HG03354 (cell line): ENCODE measurements around the gene PPP1R26.
"Not testable (repeated sequence)": the region's sequence is repeated elsewhere in the genome, so short reads cannot be mapped to it uniquely, and the experiment has no call there.

Experiments
- ATAC-seq: cut with Tn5 transposase; IDR thresholded peaks from one replicate; pipeline ENCODE4 v1.9.1; 2021; ENCODE audit warnings: mild to moderate bottlenecking; ENCODE audit not compliant: unreplicated experiment, poor library complexity, severe bottlenecking

Gene PPP1R26

GRCh38 chr9:135479469-135480052 lies at the start of gene PPP1R26:
PPP1R26 (plus strand) TSS chr9:135479782; CDS start chr9:135484511, 4,729 bp downstream.
- ATAC-seq: no peak

DNA sequence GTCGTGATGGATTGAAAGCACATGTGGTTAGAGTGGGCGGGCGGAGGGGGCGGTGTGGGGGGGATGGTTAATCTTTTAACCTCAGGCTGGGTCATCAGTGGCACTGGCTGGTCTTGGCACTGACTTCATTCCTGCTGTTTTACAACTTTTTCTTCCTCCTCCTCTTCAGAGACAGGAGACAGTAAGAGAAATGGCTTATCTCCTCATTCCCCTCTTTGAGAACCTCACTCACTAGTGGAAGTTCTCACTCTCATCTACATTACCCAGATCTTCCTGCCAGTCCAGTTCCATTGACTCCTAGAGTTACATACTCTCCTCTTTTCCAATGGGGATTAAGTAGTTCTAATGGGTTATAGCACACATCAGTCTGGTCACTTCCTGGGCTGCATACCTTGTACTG lies 42.3 kb upstream of the PPP1R26 start:
- ATAC-seq: no peak

DNA sequence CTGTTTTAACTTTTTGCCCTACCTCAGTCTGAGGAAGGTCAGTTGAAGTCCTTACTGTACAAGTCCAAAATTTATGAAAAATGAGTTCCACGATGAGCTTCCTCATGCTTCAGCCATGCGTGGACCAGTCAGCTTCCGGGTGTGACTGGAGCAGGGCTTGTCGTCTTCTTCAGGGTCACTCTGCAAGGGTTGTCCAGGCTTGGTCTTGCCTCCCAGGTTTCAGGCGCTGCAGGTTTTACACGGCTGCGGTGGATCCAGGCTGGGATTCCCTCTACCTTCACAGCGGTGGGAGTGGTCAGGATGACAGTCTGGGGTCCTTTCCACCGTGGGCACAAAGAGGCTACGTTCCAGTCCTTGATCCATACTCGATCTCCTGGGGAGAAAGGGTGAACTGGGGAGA lies 41.9 kb upstream of the PPP1R26 start:
- ATAC-seq: not testable (repeated sequence)

GRCh38 chr9:135438581-135439232 lies 40.9 kb upstream of the PPP1R26 start:
- not testable (repeated sequence) for ATAC-seq

- not testable (repeated sequence) for ATAC-seq
Measured at GRCh38 chr9:135439514-135439913, 40.1 kb upstream of the PPP1R26 start.

- ATAC-seq: no peak
Measured at GRCh38 chr9:135439916-135440315, 39.7 kb upstream of the PPP1R26 start.

DNA sequence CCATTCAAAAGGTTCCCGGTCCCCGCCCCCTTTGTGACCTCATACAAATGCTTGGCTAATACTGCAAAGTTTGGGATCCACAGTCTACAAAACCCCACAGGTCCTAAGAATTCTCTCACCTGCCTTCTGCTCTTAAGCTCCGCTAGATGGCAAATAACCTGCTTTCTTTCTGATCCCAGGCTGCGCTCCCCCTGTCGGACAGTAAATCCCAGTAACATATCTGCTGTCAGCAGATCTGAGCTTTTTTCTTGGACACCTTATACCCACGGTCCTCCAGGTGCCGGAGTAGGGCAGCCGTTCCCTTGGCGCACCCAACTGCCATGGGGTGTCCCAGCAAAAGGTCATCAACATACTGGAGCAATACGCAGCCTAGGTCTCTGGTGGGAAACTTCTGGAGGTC lies 39.0 kb upstream of the PPP1R26 start:
- ATAC-seq: no peak

- ATAC-seq: not testable (repeated sequence)
Measured at GRCh38 chr9:135441105-135442071, 38.2 kb upstream of the PPP1R26 start.

DNA sequence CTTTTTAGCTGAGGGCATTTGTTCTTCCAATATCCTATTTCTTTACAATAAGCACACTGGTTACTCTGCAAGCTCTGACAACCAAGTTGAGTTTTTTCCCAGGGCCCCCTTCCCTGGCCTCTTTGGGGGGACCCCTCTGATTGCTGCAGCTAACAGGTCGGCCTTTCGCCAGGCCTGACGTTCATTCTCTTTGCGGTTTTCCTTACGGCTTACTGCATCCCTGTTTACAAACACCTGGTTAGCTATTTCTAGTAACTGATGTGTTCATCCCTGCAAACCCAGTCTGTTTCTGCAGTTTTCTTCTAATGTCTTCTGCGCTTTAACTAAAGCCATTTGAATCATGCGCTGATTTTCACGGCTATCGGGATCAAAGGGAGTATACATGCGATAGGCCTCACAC lies 37.5 kb upstream of the PPP1R26 start:
- no peak for ATAC-seq

GRCh38 chr9:135443797-135444425 lies 35.7 kb upstream of the PPP1R26 start:
- no peak for ATAC-seq

DNA sequence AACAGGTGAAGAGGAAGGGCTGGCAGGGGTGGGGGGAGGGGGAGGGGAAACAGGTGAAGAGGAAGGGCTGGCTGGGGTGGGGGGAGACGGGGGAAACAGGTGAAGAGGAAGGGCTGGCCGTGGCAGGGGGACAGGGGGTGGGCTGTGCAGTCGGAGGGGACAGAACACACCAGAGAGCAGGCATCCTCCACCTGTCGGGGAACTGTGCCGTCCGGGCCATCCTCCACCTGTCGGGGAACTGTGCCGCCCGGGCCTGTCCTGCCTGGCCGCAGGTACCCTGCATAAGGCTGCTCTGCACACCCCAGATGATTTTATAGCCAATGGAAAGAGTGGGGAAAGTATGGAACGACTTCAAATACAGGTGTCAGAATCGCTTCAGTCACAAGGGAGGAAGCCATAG lies 32.5 kb upstream of the PPP1R26 start:
- no peak for ATAC-seq

DNA sequence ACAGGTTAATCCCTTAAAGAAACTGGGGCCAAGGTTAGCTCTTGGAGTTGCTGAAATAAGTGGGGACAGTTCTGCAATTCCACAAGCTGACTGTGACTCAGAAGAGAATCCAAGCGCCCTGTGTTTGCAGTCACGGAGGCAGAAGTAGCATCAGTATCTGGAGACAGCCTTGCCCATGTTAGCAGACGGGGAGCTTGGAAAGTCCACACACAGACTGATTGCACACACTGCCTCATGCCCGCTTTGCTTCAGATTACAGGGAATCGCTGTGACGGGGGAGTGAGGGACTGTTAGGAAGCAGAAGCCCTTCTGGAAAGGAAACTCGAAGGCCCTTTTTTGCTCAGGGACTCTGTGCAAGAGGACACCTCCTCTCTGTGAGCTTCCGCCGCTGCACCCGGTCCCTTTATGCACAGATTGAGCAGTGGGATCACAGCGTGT lies 30.9 kb upstream of the PPP1R26 start:
- no peak for ATAC-seq

GRCh38 chr9:135449532-135449931 lies 30.1 kb upstream of the PPP1R26 start:
- ATAC-seq: not testable (repeated sequence)

- no peak for ATAC-seq
Measured at GRCh38 chr9:135450956-135451355, 28.6 kb upstream of the PPP1R26 start.

GRCh38 chr9:135451909-135452308 lies 27.7 kb upstream of the PPP1R26 start:
- not testable (repeated sequence) for ATAC-seq

- no peak for ATAC-seq
Measured at GRCh38 chr9:135454737-135455136, 24.8 kb upstream of the PPP1R26 start.

DNA sequence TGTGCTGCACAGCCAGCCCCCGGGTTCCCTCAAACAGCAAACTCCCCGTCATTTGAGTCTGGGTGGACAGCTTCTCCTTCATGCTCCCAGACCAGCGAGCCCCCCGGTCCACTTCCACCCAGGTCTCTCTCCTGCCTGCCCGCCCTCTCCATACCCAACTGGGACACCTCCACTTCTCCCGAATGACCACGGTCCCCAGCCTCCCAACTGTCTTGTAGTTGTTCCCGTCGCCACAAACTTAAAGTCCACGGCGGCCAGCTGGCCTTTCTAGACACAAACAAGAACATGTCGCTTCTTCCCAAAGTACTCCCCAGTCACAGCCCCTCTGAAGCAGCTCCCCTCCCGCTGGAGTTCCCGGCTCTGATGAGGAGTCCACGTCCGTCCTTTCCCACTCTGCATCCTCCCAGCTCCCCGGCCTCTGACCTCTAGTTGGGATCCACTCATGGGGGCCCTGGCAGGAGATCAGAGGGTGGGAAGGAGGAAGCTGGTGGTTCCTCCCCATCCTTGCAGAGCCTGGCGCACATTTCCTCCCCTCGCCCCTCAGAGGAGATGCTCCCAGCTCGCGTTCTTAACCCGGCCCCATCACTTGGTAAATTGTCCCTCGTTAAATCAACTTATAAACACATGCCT lies 24.1 kb upstream of the PPP1R26 start:
- ATAC-seq: no peak

- no peak for ATAC-seq
Measured at GRCh38 chr9:135456436-135457104, 23.0 kb upstream of the PPP1R26 start.

DNA sequence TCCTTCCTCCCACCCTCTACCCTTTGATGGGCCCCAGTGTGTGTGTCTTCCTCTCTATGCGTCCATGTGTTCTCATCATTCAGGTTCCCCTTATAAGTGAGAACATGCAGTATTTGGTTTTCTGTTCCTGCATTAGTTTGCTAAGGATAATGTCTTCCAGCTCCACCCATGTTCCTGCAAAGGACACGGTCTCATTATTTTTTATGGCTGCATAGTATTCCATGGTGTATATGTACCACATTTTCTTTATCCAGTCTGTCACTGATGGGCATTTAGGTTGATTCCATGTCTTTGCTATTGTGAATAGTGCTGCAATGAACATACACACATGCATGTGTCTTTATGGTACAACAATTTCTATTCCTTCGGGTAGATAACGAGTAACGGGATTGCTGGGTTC lies 21.1 kb upstream of the PPP1R26 start:
- not testable (repeated sequence) for ATAC-seq
